ENCODE results near the gene PCDHGA5. TPM values are rescaled to one million over a fixed set of nuclear protein-coding genes. Genes with fewer than 3 reads are reported as not detected.
A peak's percentile ranks its signal among the peaks of the same experiment; 100 is the strongest.
"Not testable (repeated sequence)": the region's sequence is repeated elsewhere in the genome, so short reads cannot be mapped to it uniquely, and the experiment has no call there.

PCDHGA5 gene
- total RNA-seq, result 1 to 10 TPM in 2 of 4 donors, under 1 TPM in 2; 0.07 to 1.8 (median 0.93) TPM

GRCh38 chr5:141363952-141364660 is at the start of gene PCDHGA5:
PCDHGA5 (plus strand) TSS chr5:141364162; CDS start chr5:141364331, 169 bp downstream.
- peak within 1 kb of the TSS; percentile 1 to 47 (median 16) for H3K4me3 ChIP-seq
- TF ChIP-seq POLR2A (IDR thresholded peaks at IDR 0.05) (no peak), CTCF (IDR thresholded peaks at IDR 0.05 in 4 of 5, conservative IDR thresholded peaks at IDR 0.05 in 1 of 5) (peak in 1 of 5 experiments; percentile 21)
- peaks cover 4 to 5% of the 10 kb centered on the region in 2 donors for H3K4me1 ChIP-seq
- H3K9me3 ChIP-seq, result peaks cover 0 to 28% (median 6%) of the 10 kb centered on the region in 3 donors
- H3K27me3 ChIP-seq, result peaks cover 0 to 53% (median 39%) of the 10 kb centered on the region in 3 donors
- DNase-seq (no peak), ATAC-seq (peak in 1 of 2 donors; percentile 19)
- in situ Hi-C loops (cut with MboI; ENCODE audit: low sequenced_read_pairs in 4 of 4) (no loop called here), intact Hi-C loops (cut with DNase I; ENCODE audit: low total_unique reads) (no loop called here)
- no peaks in the 10 kb centered on the region for H3K36me3 ChIP-seq
- no peak within 1 kb of the TSS for H3K27ac ChIP-seq

- H3K36me3 ChIP-seq, result peaks cover 3 to 46% of the 10 kb centered on the region in 2 donors
- H3K4me3 ChIP-seq; intact Hi-C loops (cut with DNase I; ENCODE audit: low total_unique reads); in situ Hi-C loops (cut with MboI; ENCODE audit: low sequenced_read_pairs in 4 of 4); DNase-seq; ATAC-seq; H3K27me3 ChIP-seq: not testable (repeated sequence)
- H3K9me3 ChIP-seq, result peaks cover 0 to 24% (median 17%) of the 10 kb centered on the region in 3 donors
- H3K27ac ChIP-seq, result peak overlapping the region in 1 of 4 donors; percentile 85
- H3K4me1 ChIP-seq, result peaks cover 30 to 31% of the 10 kb centered on the region in 2 donors
Observed at GRCh38 chr5:141316963-141317362, 47.0 kb upstream of the PCDHGA5 start.

GRCh38 chr5:141319202-141319601 is 44.8 kb upstream of the PCDHGA5 start:
- in situ Hi-C loops (cut with MboI; ENCODE audit: low sequenced_read_pairs in 4 of 4), result no loop called here
- Histone ChIP-seq H3K4me1 (peaks cover 32 to 35% of the 10 kb centered on the region in 2 donors), H3K36me3 (peaks cover 3 to 46% of the 10 kb centered on the region in 2 donors), H3K9me3 (peaks cover 0 to 24% (median 17%) of the 10 kb centered on the region in 3 donors), H3K4me3 (peak overlapping the region; percentile 62 to 86 (median 84)), H3K27me3 (no peaks in the 10 kb centered on the region), H3K27ac (peak overlapping the region; percentile 85 to 97 (median 94))
- intact Hi-C loops (cut with DNase I; ENCODE audit: low total_unique reads), result no loop called here
- TF ChIP-seq CTCF (IDR thresholded peaks at IDR 0.05 in 4 of 5, conservative IDR thresholded peaks at IDR 0.05 in 1 of 5), result no peak
- TF ChIP-seq POLR2A (IDR thresholded peaks at IDR 0.05), result no peak
- DNase-seq, result no peak
- no peak for ATAC-seq

- peaks cover 3 to 46% of the 10 kb centered on the region in 2 donors for H3K36me3 ChIP-seq
- ATAC-seq, result no peak
- H3K27me3 ChIP-seq, result no peaks in the 10 kb centered on the region
- no peak for DNase-seq
- TF ChIP-seq CTCF (IDR thresholded peaks at IDR 0.05 in 4 of 5, conservative IDR thresholded peaks at IDR 0.05 in 1 of 5), result no peak
- TF ChIP-seq POLR2A (IDR thresholded peaks at IDR 0.05), result no peak
- H3K9me3 ChIP-seq, result peaks cover 0 to 24% (median 17%) of the 10 kb centered on the region in 3 donors
- H3K27ac ChIP-seq, result peak overlapping the region; percentile 85 to 97 (median 94)
- in situ Hi-C loops (cut with MboI; ENCODE audit: low sequenced_read_pairs in 4 of 4) (loop anchor here in 2 of 4 donors (10.0 kb wide), 1 partner anchor 245 kb away; no protein-coding TSS in a partner anchor), intact Hi-C loops (cut with DNase I; ENCODE audit: low total_unique reads) (loop anchor here (1.0 to 10.0 kb wide), 4 partner anchors 203 to 605 kb away; partner anchors contain the start of genes DELE1 and DIAPH1)
- peak overlapping the region; percentile 62 to 86 (median 84) for H3K4me3 ChIP-seq
- H3K4me1 ChIP-seq, result peaks cover 32 to 35% of the 10 kb centered on the region in 2 donors
Observed at GRCh38 chr5:141319699-141320098, 44.3 kb upstream of the PCDHGA5 start.

All from gastrocnemius medialis (tissue), 4 donors.